HepG2 (cell line): Measurements from ENCODE around the gene PRR30. TPM values are rescaled to one million over a fixed set of nuclear protein-coding genes. Genes with fewer than 3 reads are reported as not detected.

Experiments
- ATAC-seq: fragments of 200-7000 bp; cut with Tn5 transposase; 3 replicates; pipeline ENCODE4 v1.9.1; 2020; ENCODE audit warnings: mild to moderate bottlenecking, moderate library complexity
- BruUV-seq: library from RNA; stranded (reverse); fragments of 400-500 nt; replicated peaks from 2 replicates; lab custom pipeline; 2021; lab: Mats Ljungman, UMichigan
- CTCF ChIA-PET: fragments of 300-600 bp; formaldehyde crosslinking; extraction: SDS; loops from one replicate; lab custom pipeline; 2021; ENCODE audit warnings: low total read pairs, inconsistent platforms, low intra/inter-chr PET ratio; lab: Yijun Ruan, JAX
- POLR2A ChIA-PET: fragments of 350-600 bp; sonication (Branson Sonifier 250); formaldehyde crosslinking; loops from one replicate; lab custom pipeline; 2020; ENCODE audit warnings: antibody characterized with exemption, inconsistent platforms; lab: Yijun Ruan, JAX
- DNase-seq: peaks from one replicate; pipeline ENCODE4 v3.0.0-alpha.2; 2015; ENCODE audit warnings: low spot score
- FAIRE-seq: peaks from 3 replicates; lab custom pipeline; 2011; peaks lifted over from hg19 to GRCh38; lab: Jason Lieb, UNC
- H2AFZ ChIP-seq: one replicate; pipeline ENCODE4 v1.6.1; 2011; ENCODE audit warnings: low read length, inconsistent platforms
- H3K27ac ChIP-seq: fragments of 300-600 bp; 3 replicates; pipeline ENCODE4 v1.8.0; 2011; ENCODE audit warnings: mixed run types, mild to moderate bottlenecking, mixed read lengths, low read length, inconsistent platforms; ENCODE audit not compliant: insufficient read depth; ENCODE audit errors: extremely low read length
- H3K27me3 ChIP-seq, 2 experiments: fragments of 200-600 bp in 1 of 2; 2 replicates in 1 of 2; 3 replicates in 1 of 2; pipeline versions ENCODE4 v1.6.0 to v1.8.0; 2011; ENCODE audit warnings: low read length in 2 of 2, mild to moderate bottlenecking in 2 of 2, moderate library complexity in 2 of 2, inconsistent platforms in 1 of 2; ENCODE audit not compliant: insufficient read depth in 2 of 2, control insufficient read depth in 1 of 2
- H3K36me3 ChIP-seq, 2 experiments: fragments of 200-600 bp in 1 of 2; replicated peaks in 1 of 2; 2 replicates in 1 of 2; 3 replicates in 1 of 2; pipeline versions ENCODE4 v1.5.1 to v1.8.0; 2011; ENCODE audit warnings: low read length in 2 of 2, inconsistent platforms in 1 of 2; ENCODE audit not compliant: insufficient read depth in 2 of 2, control insufficient read depth in 1 of 2
- H3K4me1 ChIP-seq: 2 replicates; pipeline ENCODE4 v1.5.1; 2012; ENCODE audit warnings: low read length, inconsistent platforms; ENCODE audit not compliant: insufficient read depth
- H3K4me2 ChIP-seq: 2 replicates; pipeline ENCODE4 v1.6.0; 2011; ENCODE audit warnings: low read depth, low read length, inconsistent platforms
- H3K4me3 ChIP-seq, 3 experiments: fragments of 200-600 bp in 1 of 3; sonication (generic), shearing (Covaris generic) in 1 of 3; replicated peaks in 1 of 3; 2 replicates each; pipeline ENCODE4 v1.5.1; 2011 to 2016; ENCODE audit warnings: low read length in 3 of 3, inconsistent platforms in 2 of 3, low read depth in 2 of 3, mild to moderate bottlenecking in 2 of 3, control low read depth in 1 of 3, mixed read lengths in 1 of 3; ENCODE audit not compliant: insufficient read depth in 1 of 3
- H3K79me2 ChIP-seq: one replicate; pipeline ENCODE4 v1.6.1; 2011; ENCODE audit warnings: low read length, inconsistent platforms; ENCODE audit not compliant: insufficient read depth
- H3K9ac ChIP-seq: 2 replicates; pipeline ENCODE4 v1.6.0; 2011; ENCODE audit warnings: mild to moderate bottlenecking, low read depth, low read length, inconsistent platforms; ENCODE audit not compliant: insufficient read depth
- H3K9me3 ChIP-seq: 2 replicates; pipeline ENCODE4 v1.5.1; 2012; ENCODE audit warnings: mild to moderate bottlenecking, low read length
- H4K20me1 ChIP-seq: 2 replicates; pipeline ENCODE4 v1.6.0; 2011; ENCODE audit warnings: inconsistent platforms, mild to moderate bottlenecking, low read length, moderate library complexity; ENCODE audit not compliant: insufficient read depth
- CHD4 ChIP-seq: fragments of 200-600 bp; sonication (generic); IDR thresholded peaks from 2 replicates; pipeline ENCODE4 v1.7.0; 2017; ENCODE audit warnings: mild to moderate bottlenecking, low read length, borderline replicate concordance
- SMAD1 ChIP-seq: sonication (generic); formaldehyde crosslinking; IDR thresholded peaks from 2 replicates; pipeline ENCODE4 v1.4.0; 2020; ENCODE audit warnings: missing genetic modification reagents, low read depth, mild to moderate bottlenecking, borderline replicate concordance
- TBX2 ChIP-seq: sonication (generic); formaldehyde crosslinking; IDR thresholded peaks from 2 replicates; pipeline ENCODE4 v1.5.0; 2020; ENCODE audit warnings: missing genetic modification reagents, mild to moderate bottlenecking, borderline replicate concordance
- ZNF260 ChIP-seq: sonication (generic); formaldehyde crosslinking; IDR thresholded peaks from 2 replicates; pipeline ENCODE4 v1.4.0; 2020; ENCODE audit warnings: missing genetic modification reagents, low read depth, mild to moderate bottlenecking, borderline replicate concordance
- ZNF550 ChIP-seq: sonication (generic); formaldehyde crosslinking; IDR thresholded peaks from 2 replicates; pipeline ENCODE4 v1.4.0; 2020; ENCODE audit warnings: mild to moderate bottlenecking, missing genetic modification reagents, borderline replicate concordance
- WGBS: methylation state at CpG from one replicate; pipeline ENCODE4 v1.1.6; 2017; ENCODE audit warnings: low lambda C conversion rate; 5-methylcytosine and 5-hydroxymethylcytosine counted together
- in situ Hi-C: cut with HindIII; loops from 2 replicates; pipeline ENCODE4 v1.10.0; 2017; ENCODE audit warnings: low pct_unique_long_range_greater_than_20kb; ENCODE audit not compliant: extremely low pct_ligation_motif_present
- intact Hi-C: fragments of 100-400 bp; cut with micrococcal nuclease; formaldehyde crosslinking; loops from one replicate; pipeline ENCODE4 v1.10.0; 2022; ENCODE audit not compliant: unreplicated experiment
- polyA plus RNA-seq, 8 experiments: library from polyadenylated mRNA; depleted of rRNA in 3 of 8; stranded (reverse) in 7 of 8; unstranded in 1 of 8; fragments of >200 nt; fragmentation: Illumina TruSeq in 4 of 8; extraction: Trizol in 4 of 8; gene quantifications; 2 replicates each; pipeline versions ENCODE4 v1.2.1 to v1.2.3, GENCODE V29; 2011 to 2016; ENCODE audit warnings: low read depth in 4 of 8, missing spikeins in 1 of 8, mixed read lengths in 1 of 8; ENCODE audit not compliant: insufficient read depth in 1 of 8
- total RNA-seq, 5 experiments: library from RNA; depleted of rRNA; stranded (reverse); fragments of >200 nt; fragmentation: Illumina TruSeq; extraction: Trizol; gene quantifications; 2 replicates each; pipeline ENCODE4 v1.2.3, GENCODE V29; 2016; ENCODE audit warnings: low read depth in 1 of 5
- TF ChIP-seq, protein P1 (sequence below): sonication (generic); formaldehyde crosslinking; IDR thresholded peaks from 2 replicates; pipeline ENCODE4 v1.8.0; 2022; ENCODE audit warnings: missing genetic modification reagents, mild to moderate bottlenecking, borderline replicate concordance

The PRR30 gene
- total and polyA plus RNA-seq, 2 of the 13 experiments (the other 11 are each of a cell fraction or from before 2014, with no cell fraction given): not detected

DNA sequence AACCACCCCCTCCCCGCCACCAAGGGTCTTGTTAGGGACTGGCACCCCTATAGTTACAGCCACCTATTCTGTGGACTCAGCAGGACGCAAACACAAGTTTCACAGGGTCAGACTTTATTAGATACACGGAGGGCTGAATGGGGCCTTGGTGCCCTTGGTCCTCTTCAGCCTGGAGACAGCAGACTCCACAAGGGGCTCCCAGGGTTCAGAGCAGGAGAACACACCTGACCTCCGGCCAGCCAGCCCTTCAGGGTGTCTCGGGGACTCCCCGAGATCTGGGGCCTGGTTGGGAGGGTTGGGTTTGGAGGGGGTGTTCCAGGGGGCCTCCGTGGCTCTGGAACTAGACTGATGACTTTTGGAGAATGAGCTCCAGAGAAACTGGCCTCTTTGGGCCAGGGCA lies 2.5 kb downstream of the PRR30 start:
- Histone ChIP-seq H3K27me3 (peaks cover 6 to 21% of the 10 kb centered on the region in 2 experiments; a peak in 3 of 5 replicates), H3K79me2 (peaks cover 22% of the 10 kb centered on the region), H2AFZ (no peak overlapping the region), H3K36me3 (peaks cover 10 to 17% of the 10 kb centered on the region in 2 experiments), H3K4me2 (no peak overlapping the region), H4K20me1 (no peaks in the 10 kb centered on the region; the same call in 1 of the 2 replicates)
- in situ Hi-C loops: no loop called here
- FAIRE-seq: no peak
- CTCF ChIA-PET: no interaction called here
- ATAC-seq: no peak
- TF ChIP-seq TBX2 (CRISPR knock-in tag): 0 out of 2 replicates have a peak, but pooled peaks have one; percentile 11
- no peak for TF ChIP-seq CHD4
- TF ChIP-seq SMAD1: 0 out of 2 replicates have a peak, but pooled peaks have one; percentile 11
- TF ChIP-seq, all 625 proteins: peak for 2
- H3K9ac ChIP-seq: no peak overlapping the region
- H3K27ac ChIP-seq: no peak overlapping the region
- no TSS peak for BruUV-seq
- 82% methylated on average over 5 of the region's 7 CpGs for WGBS
- no peaks in the 10 kb centered on the region for H3K9me3 ChIP-seq
- no peak overlapping the region for H3K4me3 ChIP-seq
- no peak for DNase-seq
- POLR2A ChIA-PET: interaction anchor here (0.6 to 2.2 kb wide), 2 partner anchors 14 to 116 kb away, joined by 3 to 7 read pairs; partner anchors contain the start of gene ABHD1
- H3K4me1 ChIP-seq: peaks cover 47% of the 10 kb centered on the region
- intact Hi-C loops: no loop called here

DNA sequence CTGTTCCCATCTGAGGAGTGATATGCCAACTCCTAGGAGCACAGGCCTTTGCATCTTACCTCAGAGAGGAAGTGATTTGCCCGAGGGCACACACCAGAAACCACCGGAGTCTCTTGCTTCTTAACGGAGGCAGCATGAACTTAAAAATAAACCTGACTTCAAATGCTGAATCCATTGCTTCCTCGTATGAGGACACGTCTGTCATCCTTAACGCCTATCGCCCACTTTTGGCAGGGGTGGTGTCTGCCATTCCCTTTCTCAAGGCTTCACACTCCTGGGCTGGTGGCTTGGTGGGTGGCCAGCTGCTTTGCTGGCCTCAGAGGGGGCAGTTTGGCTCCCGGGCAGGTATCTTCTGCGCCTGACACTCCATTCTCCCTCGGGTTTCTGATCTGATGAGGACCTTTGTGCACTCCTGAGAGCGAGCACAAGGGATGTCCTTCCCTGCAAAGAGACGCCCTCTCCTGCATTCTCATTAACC lies 3.7 kb downstream of the PRR30 start:
- 91% methylated on average over 12 of the region's 12 CpGs for WGBS
- FAIRE-seq: peak; percentile 15
- no TSS peak for BruUV-seq
- intact Hi-C loops (loop anchor here (2.0 kb wide), 1 partner anchor 55 kb away; no protein-coding TSS in a partner anchor), in situ Hi-C loops (no loop called here)
- peaks cover 20 to 29% of the 10 kb centered on the region in 2 experiments for H3K36me3 ChIP-seq
- TF ChIP-seq, protein P1, sequence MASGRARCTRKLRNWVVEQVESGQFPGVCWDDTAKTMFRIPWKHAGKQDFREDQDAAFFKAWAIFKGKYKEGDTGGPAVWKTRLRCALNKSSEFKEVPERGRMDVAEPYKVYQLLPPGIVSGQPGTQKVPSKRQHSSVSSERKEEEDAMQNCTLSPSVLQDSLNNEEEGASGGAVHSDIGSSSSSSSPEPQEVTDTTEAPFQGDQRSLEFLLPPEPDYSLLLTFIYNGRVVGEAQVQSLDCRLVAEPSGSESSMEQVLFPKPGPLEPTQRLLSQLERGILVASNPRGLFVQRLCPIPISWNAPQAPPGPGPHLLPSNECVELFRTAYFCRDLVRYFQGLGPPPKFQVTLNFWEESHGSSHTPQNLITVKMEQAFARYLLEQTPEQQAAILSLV (CRISPR knock-in tag): no peak
- TF ChIP-seq ZNF550 (CRISPR knock-in tag) (0 out of 2 replicates have a peak, but pooled peaks have one; percentile 46), ZNF260 (CRISPR knock-in tag) (0 out of 2 replicates have a peak, but pooled peaks have one; percentile 45)
- POLR2A ChIA-PET: interaction anchor here (1.4 to 1.6 kb wide), 2 partner anchors 13 to 33 kb away, joined by 4 read pairs; partner anchors contain the start of gene TCF23
- peaks cover 22% of the 10 kb centered on the region for H3K79me2 ChIP-seq
- no peak overlapping the region for H3K4me2 ChIP-seq
- no peak overlapping the region for H3K27ac ChIP-seq
- CTCF ChIA-PET: no interaction called here
- peaks cover 6 to 21% of the 10 kb centered on the region in 2 experiments; a peak in 3 of 5 replicates for H3K27me3 ChIP-seq
- no peaks in the 10 kb centered on the region for H3K9me3 ChIP-seq
- no peak overlapping the region for H3K9ac ChIP-seq
- no peak overlapping the region for H3K4me3 ChIP-seq
- no peak overlapping the region for H2AFZ ChIP-seq
- H3K4me1 ChIP-seq: peaks cover 53% of the 10 kb centered on the region
- no peak for ATAC-seq
- no peaks in the 10 kb centered on the region; the same call in 1 of the 2 replicates for H4K20me1 ChIP-seq
- DNase-seq: no peak
